Esophagus (tissue), 2 donors: ENCODE results near the gene DUSP3. TPM values are rescaled to one million over a fixed set of nuclear protein-coding genes. Genes with fewer than 3 reads are reported as not detected.

ENCODE experiments used
- H3K27ac ChIP-seq, 2 donors: one replicate each; pipeline ENCODE4 v1.5.1; 2013; ENCODE audit warnings: low read depth in 2 of 2, mild to moderate bottlenecking in 2 of 2, inconsistent platforms in 1 of 2, low read length in 1 of 2, moderate library complexity in 1 of 2
- H3K27me3 ChIP-seq, 2 donors: one replicate each; pipeline ENCODE4 v1.6.1; 2013; ENCODE audit warnings: low read length in 2 of 2, control low read depth in 1 of 2, mild to moderate bottlenecking in 1 of 2; ENCODE audit not compliant: insufficient read depth in 2 of 2, control insufficient read depth in 1 of 2
- H3K36me3 ChIP-seq, 2 donors: one replicate each; pipeline ENCODE4 v1.6.1; 2013; ENCODE audit warnings: low read length in 1 of 2; ENCODE audit not compliant: control insufficient read depth in 2 of 2, insufficient read depth in 2 of 2
- H3K4me1 ChIP-seq, 2 donors: one replicate each; pipeline ENCODE4 v1.6.1; 2013; ENCODE audit warnings: low read length in 1 of 2; ENCODE audit not compliant: control insufficient read depth in 2 of 2, insufficient read depth in 2 of 2
- H3K4me3 ChIP-seq, 2 donors: one replicate each; pipeline ENCODE4 v1.5.1; 2013; ENCODE audit warnings: low read length in 2 of 2, mild to moderate bottlenecking in 2 of 2, low read depth in 1 of 2, moderate library complexity in 1 of 2
- H3K9me3 ChIP-seq, 2 donors: one replicate each; pipeline ENCODE4 v1.6.1; 2013; ENCODE audit warnings: mild to moderate bottlenecking in 2 of 2, low read depth in 1 of 2, low read length in 1 of 2, moderate library complexity in 1 of 2; ENCODE audit not compliant: control insufficient read depth in 2 of 2, insufficient read depth in 1 of 2
- WGBS, 2 donors: extraction: QIAGEN DNeasy Blood & Tissue Kit; methylation state at CpG; one replicate each; pipeline ENCODE4 v1.1.7; 2013; 5-methylcytosine and 5-hydroxymethylcytosine counted together
- polyA plus RNA-seq, 2 donors: library from polyadenylated mRNA; stranded (reverse); fragments of 200-250 nt; gene quantifications; one replicate each; pipeline ENCODE4 v1.2.3, GENCODE V29; 2013
- donor health status: healthy with polysubstance abuse.
- donor health status: Bipolar disorder and iron deficiency.

The DUSP3 gene
- polyA plus RNA-seq, 2 donors, result 29.4 to 56.8 TPM

GRCh38 chr17:43816336-43817320 lies 37.9 kb upstream of the DUSP3 start:
- Histone ChIP-seq H3K4me1 (no peaks in the 10 kb centered on the region), H3K36me3 (peaks cover 0 to 8% of the 10 kb centered on the region in 2 donors), H3K27ac (no peak overlapping the region), H3K27me3 (no peaks in the 10 kb centered on the region), H3K4me3 (no peak overlapping the region), H3K9me3 (peaks cover 1 to 2% of the 10 kb centered on the region in 2 donors)
- WGBS, 2 donors, result 85 to 91% methylated on average over 24 of the region's 24 CpGs

- H3K9me3 ChIP-seq, result peaks cover 0 to 1% of the 10 kb centered on the region in 2 donors
- peaks cover 0 to 2% of the 10 kb centered on the region in 2 donors for H3K36me3 ChIP-seq
- no peaks in the 10 kb centered on the region for H3K27me3 ChIP-seq
- 11 to 27% methylated on average over 1 of the region's 1 CpG for WGBS, 2 donors
- H3K4me3 ChIP-seq, result no peak overlapping the region
- no peaks in the 10 kb centered on the region for H3K4me1 ChIP-seq
- H3K27ac ChIP-seq, result no peak overlapping the region
These were observed 35.9 kb upstream of the DUSP3 start for GRCh38 chr17:43814714-43815113.

- Histone ChIP-seq H3K4me1 (no peaks in the 10 kb centered on the region), H3K27me3 (no peaks in the 10 kb centered on the region), H3K36me3 (peaks cover 0 to 2% of the 10 kb centered on the region in 2 donors), H3K27ac (no peak overlapping the region), H3K9me3 (peaks cover 0 to 1% of the 10 kb centered on the region in 2 donors), H3K4me3 (no peak overlapping the region)
- WGBS, 2 donors, result 83 to 85% methylated on average over 12 of the region's 12 CpGs
These were observed 35.2 kb upstream of the DUSP3 start for GRCh38 chr17:43814026-43814425.

- H3K36me3 ChIP-seq, result peaks cover 0 to 2% of the 10 kb centered on the region in 2 donors
- WGBS, 2 donors, result 88 to 93% methylated on average over 3 of the region's 3 CpGs
- H3K4me3 ChIP-seq, result no peak overlapping the region
- H3K27me3 ChIP-seq, result no peaks in the 10 kb centered on the region
- H3K27ac ChIP-seq, result no peak overlapping the region
- no peaks in the 10 kb centered on the region for H3K4me1 ChIP-seq
- H3K9me3 ChIP-seq, result peaks cover 0 to 1% of the 10 kb centered on the region in 2 donors
These were observed 34.6 kb upstream of the DUSP3 start for GRCh38 chr17:43813386-43813785.

GRCh38 chr17:43812396-43813265 lies 33.9 kb upstream of the DUSP3 start:
- 89 to 93% methylated on average over 10 of the region's 10 CpGs for WGBS, 2 donors
- H3K4me1 ChIP-seq, result no peaks in the 10 kb centered on the region
- H3K9me3 ChIP-seq, result peaks cover 0 to 1% of the 10 kb centered on the region in 2 donors
- H3K27ac ChIP-seq, result no peak overlapping the region
- no peaks in the 10 kb centered on the region for H3K27me3 ChIP-seq
- H3K4me3 ChIP-seq, result no peak overlapping the region
- H3K36me3 ChIP-seq, result peaks cover 0 to 2% of the 10 kb centered on the region in 2 donors

- no peaks in the 10 kb centered on the region for H3K4me1 ChIP-seq
- no peak overlapping the region for H3K4me3 ChIP-seq
- peaks cover 0 to 2% of the 10 kb centered on the region in 2 donors for H3K36me3 ChIP-seq
- peaks cover 0 to 1% of the 10 kb centered on the region in 2 donors for H3K9me3 ChIP-seq
- H3K27me3 ChIP-seq, result no peaks in the 10 kb centered on the region
- no peak overlapping the region for H3K27ac ChIP-seq
- WGBS, 2 donors, result 89 to 92% methylated on average over 5 of the region's 5 CpGs
These were observed 32.0 kb upstream of the DUSP3 start for GRCh38 chr17:43810823-43811222.

GRCh38 chr17:43810226-43810715 lies 31.5 kb upstream of the DUSP3 start:
- Histone ChIP-seq H3K4me1 (no peaks in the 10 kb centered on the region), H3K4me3 (no peak overlapping the region), H3K9me3 (peaks cover 0 to 1% of the 10 kb centered on the region in 2 donors), H3K27me3 (no peaks in the 10 kb centered on the region), H3K27ac (no peak overlapping the region), H3K36me3 (peaks cover 0 to 2% of the 10 kb centered on the region in 2 donors)
- WGBS, 2 donors, result 88 to 91% methylated on average over 4 of the region's 4 CpGs

- Histone ChIP-seq H3K27ac (no peak overlapping the region), H3K4me3 (no peak overlapping the region), H3K9me3 (peaks cover 0 to 1% of the 10 kb centered on the region in 2 donors), H3K27me3 (no peaks in the 10 kb centered on the region), H3K36me3 (peaks cover 0 to 2% of the 10 kb centered on the region in 2 donors), H3K4me1 (no peaks in the 10 kb centered on the region)
- WGBS, 2 donors, result 92% methylated on average over 5 of the region's 5 CpGs
These were observed 30.3 kb upstream of the DUSP3 start for GRCh38 chr17:43809121-43809520.

GRCh38 chr17:43808076-43808475 lies 29.3 kb upstream of the DUSP3 start:
- H3K4me3 ChIP-seq, result no peak overlapping the region
- no peaks in the 10 kb centered on the region for H3K4me1 ChIP-seq
- no peak overlapping the region for H3K27ac ChIP-seq
- H3K9me3 ChIP-seq, result peaks cover 0 to 1% of the 10 kb centered on the region in 2 donors
- H3K36me3 ChIP-seq, result peaks cover 0 to 2% of the 10 kb centered on the region in 2 donors
- 83 to 89% methylated on average over 4 of the region's 4 CpGs for WGBS, 2 donors
- H3K27me3 ChIP-seq, result no peaks in the 10 kb centered on the region
